ENCODE data around the gene RASA2.

The RASA2 gene

GRCh38 chr3:141539431-141540187 is 52.8 kb downstream of the RASA2 start:
- no peak overlapping the region for H3K4me3 ChIP-seq (ENCODE audit: low read length, poor library complexity, severe bottlenecking)
- no peaks in the 10 kb centered on the region for H3K79me2 ChIP-seq (ENCODE audit: insufficient read depth, low read length)
- no peaks in the 10 kb centered on the region for H3F3A ChIP-seq (ENCODE audit: low read depth)
- H3K9me2 ChIP-seq (replicated peaks; ENCODE audit: low read depth, low read length), result no peaks in the 10 kb centered on the region
- peaks cover 58% of the 10 kb centered on the region for H3K36me3 ChIP-seq (ENCODE audit: insufficient read depth, low read length)
- H3K9ac ChIP-seq (ENCODE audit: low read depth, low read length, poor library complexity, severe bottlenecking), result no peak overlapping the region
- peaks cover 31% of the 10 kb centered on the region for H3K9me3 ChIP-seq (ENCODE audit: insufficient read depth, low read depth, low read length)
- no peaks in the 10 kb centered on the region for H3K4me1 ChIP-seq (ENCODE audit: insufficient read depth, low read length, poor library complexity, severe bottlenecking)
- no peak overlapping the region for H2AFZ ChIP-seq (ENCODE audit: low read length)
- H3K4me2 ChIP-seq (ENCODE audit: low read depth, low read length, poor library complexity, severe bottlenecking), result no peak overlapping the region
- no peaks in the 10 kb centered on the region for H4K20me1 ChIP-seq (ENCODE audit: insufficient read depth, low read length, poor library complexity, severe bottlenecking)
- TF ChIP-seq CTCF (conservative IDR thresholded peaks at IDR 0.05; ENCODE audit: low read length) (no peak), EZH2phosphoT487 (IDR thresholded peaks at IDR 0.05; ENCODE audit: borderline replicate concordance) (no peak)
- H3K27me3 ChIP-seq (ENCODE audit: insufficient read depth, low read length, poor library complexity, severe bottlenecking), result no peaks in the 10 kb centered on the region

GRCh38 chr3:141540531-141540930 is 53.7 kb downstream of the RASA2 start:
- Histone ChIP-seq H3F3A (ENCODE audit: low read depth) (no peaks in the 10 kb centered on the region), H3K9me3 (ENCODE audit: insufficient read depth, low read depth, low read length) (peaks cover 27% of the 10 kb centered on the region), H4K20me1 (ENCODE audit: insufficient read depth, low read length, poor library complexity, severe bottlenecking) (no peaks in the 10 kb centered on the region), H3K27me3 (ENCODE audit: insufficient read depth, low read length, poor library complexity, severe bottlenecking) (no peaks in the 10 kb centered on the region), H3K79me2 (ENCODE audit: insufficient read depth, low read length) (no peaks in the 10 kb centered on the region), H2AFZ (ENCODE audit: low read length) (no peak overlapping the region), H3K36me3 (ENCODE audit: insufficient read depth, low read length) (peaks cover 59% of the 10 kb centered on the region), H3K4me3 (ENCODE audit: low read length, poor library complexity, severe bottlenecking) (no peak overlapping the region), H3K9me2 (replicated peaks; ENCODE audit: low read depth, low read length) (no peaks in the 10 kb centered on the region), H3K4me1 (ENCODE audit: insufficient read depth, low read length, poor library complexity, severe bottlenecking) (no peaks in the 10 kb centered on the region), H3K4me2 (ENCODE audit: low read depth, low read length, poor library complexity, severe bottlenecking) (no peak overlapping the region), H3K9ac (ENCODE audit: low read depth, low read length, poor library complexity, severe bottlenecking) (no peak overlapping the region)
- no peak for TF ChIP-seq CTCF (conservative IDR thresholded peaks at IDR 0.05; ENCODE audit: low read length)

GRCh38 chr3:141542202-141542969 is 55.6 kb downstream of the RASA2 start:
- no peaks in the 10 kb centered on the region for H3K9me2 ChIP-seq (replicated peaks; ENCODE audit: low read depth, low read length)
- TF ChIP-seq CTCF (conservative IDR thresholded peaks at IDR 0.05; ENCODE audit: low read length) (no peak), EZH2phosphoT487 (IDR thresholded peaks at IDR 0.05; ENCODE audit: borderline replicate concordance) (no peak)
- no peaks in the 10 kb centered on the region for H3F3A ChIP-seq (ENCODE audit: low read depth)
- H3K9me3 ChIP-seq (ENCODE audit: insufficient read depth, low read depth, low read length), result peaks cover 26% of the 10 kb centered on the region
- no peak overlapping the region for H3K9ac ChIP-seq (ENCODE audit: low read depth, low read length, poor library complexity, severe bottlenecking)
- no peaks in the 10 kb centered on the region for H4K20me1 ChIP-seq (ENCODE audit: insufficient read depth, low read length, poor library complexity, severe bottlenecking)
- H3K27me3 ChIP-seq (ENCODE audit: insufficient read depth, low read length, poor library complexity, severe bottlenecking), result no peaks in the 10 kb centered on the region
- peaks cover 1% of the 10 kb centered on the region; the same call in 1 of the 2 replicates for H3K79me2 ChIP-seq (ENCODE audit: insufficient read depth, low read length)
- peaks cover 65% of the 10 kb centered on the region for H3K36me3 ChIP-seq (ENCODE audit: insufficient read depth, low read length)
- no peaks in the 10 kb centered on the region for H3K4me1 ChIP-seq (ENCODE audit: insufficient read depth, low read length, poor library complexity, severe bottlenecking)
- no peak overlapping the region for H3K4me2 ChIP-seq (ENCODE audit: low read depth, low read length, poor library complexity, severe bottlenecking)
- H2AFZ ChIP-seq (ENCODE audit: low read length), result no peak overlapping the region
- no peak overlapping the region for H3K4me3 ChIP-seq (ENCODE audit: low read length, poor library complexity, severe bottlenecking)
